ENCODE results near the gene MSL1.

- no peak for TF ChIP-seq EZH2 (IDR thresholded peaks at IDR 0.05; ENCODE audit: borderline replicate concordance)
- TF ChIP-seq CTCF (IDR thresholded peaks at IDR 0.05; ENCODE audit: poor library complexity), result no peak
- no peak for TF ChIP-seq EZH2phosphoT487 (IDR thresholded peaks at IDR 0.05; ENCODE audit: low read depth, severe bottlenecking, unreplicated experiment)
These were observed 37.3 kb upstream of the MSL1 start for GRCh38 chr17:40084477-40084876.

Measured in hepatocyte (in vitro differentiated cells).